ENCODE data around the gene NFATC1.

Gene NFATC1

DNA sequence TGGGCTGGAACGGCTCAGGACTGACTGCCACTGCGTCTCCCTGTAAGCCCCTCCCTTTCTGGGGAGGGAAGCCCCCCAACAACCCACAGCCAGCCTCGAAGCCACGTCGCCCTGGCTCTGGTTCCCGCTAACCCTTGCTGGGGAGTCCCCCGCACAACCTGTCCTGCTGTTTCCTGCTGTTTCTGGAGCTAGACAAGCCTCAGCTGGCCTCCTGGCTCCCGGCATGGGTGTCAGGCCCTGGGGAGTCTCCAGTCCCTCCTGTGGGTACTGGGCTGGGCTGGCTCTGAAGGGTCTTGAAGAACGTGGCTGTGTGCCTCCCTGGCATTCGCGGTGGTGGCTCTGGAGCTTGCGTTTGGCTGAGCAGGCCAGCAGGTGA, 20.9 kb downstream of the NFATC1 start:
- H3K36me3 ChIP-seq (ENCODE audit: insufficient read depth, low read length), result peaks cover 34% of the 10 kb centered on the region
- no peak for DNase-seq

GRCh38 chr18:79418236-79418635, 22.5 kb downstream of the NFATC1 start:
- ATAC-seq (ENCODE audit: insufficient read depth, low read depth), result no peak
- peaks cover 26% of the 10 kb centered on the region for H3K36me3 ChIP-seq (ENCODE audit: insufficient read depth, low read length)
- no peak overlapping the region for H3K4me2 ChIP-seq (ENCODE audit: insufficient read depth, low read length)
- no peak for DNase-seq
- no peaks in the 10 kb centered on the region for H3K27me3 ChIP-seq (ENCODE audit: insufficient read depth, low read length, poor library complexity)
- no peaks in the 10 kb centered on the region for H3K9me3 ChIP-seq (ENCODE audit: insufficient read depth, low read length, severe bottlenecking)
- H2AFZ ChIP-seq (ENCODE audit: low read depth, low read length), result no peak overlapping the region
- TF ChIP-seq EZH2 (IDR thresholded peaks at IDR 0.05; ENCODE audit: borderline replicate concordance, low read depth, low read length, severe bottlenecking), result no peak
- TF ChIP-seq, protein P1, sequence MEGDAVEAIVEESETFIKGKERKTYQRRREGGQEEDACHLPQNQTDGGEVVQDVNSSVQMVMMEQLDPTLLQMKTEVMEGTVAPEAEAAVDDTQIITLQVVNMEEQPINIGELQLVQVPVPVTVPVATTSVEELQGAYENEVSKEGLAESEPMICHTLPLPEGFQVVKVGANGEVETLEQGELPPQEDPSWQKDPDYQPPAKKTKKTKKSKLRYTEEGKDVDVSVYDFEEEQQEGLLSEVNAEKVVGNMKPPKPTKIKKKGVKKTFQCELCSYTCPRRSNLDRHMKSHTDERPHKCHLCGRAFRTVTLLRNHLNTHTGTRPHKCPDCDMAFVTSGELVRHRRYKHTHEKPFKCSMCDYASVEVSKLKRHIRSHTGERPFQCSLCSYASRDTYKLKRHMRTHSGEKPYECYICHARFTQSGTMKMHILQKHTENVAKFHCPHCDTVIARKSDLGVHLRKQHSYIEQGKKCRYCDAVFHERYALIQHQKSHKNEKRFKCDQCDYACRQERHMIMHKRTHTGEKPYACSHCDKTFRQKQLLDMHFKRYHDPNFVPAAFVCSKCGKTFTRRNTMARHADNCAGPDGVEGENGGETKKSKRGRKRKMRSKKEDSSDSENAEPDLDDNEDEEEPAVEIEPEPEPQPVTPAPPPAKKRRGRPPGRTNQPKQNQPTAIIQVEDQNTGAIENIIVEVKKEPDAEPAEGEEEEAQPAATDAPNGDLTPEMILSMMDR (IDR thresholded peaks at IDR 0.05; ENCODE audit: borderline replicate concordance, extremely low read depth, low read length, poor library complexity, severe bottlenecking), result no peak
- no peak overlapping the region for H3K4me3 ChIP-seq (ENCODE audit: low read depth in 1 of 2, low read length in 2 of 2)
- peaks cover 26% of the 10 kb centered on the region for H4K20me1 ChIP-seq (ENCODE audit: insufficient read depth, low read length)
- H3K9ac ChIP-seq (ENCODE audit: low read depth, low read length), result no peak overlapping the region
- no peaks in the 10 kb centered on the region for H3K79me2 ChIP-seq (ENCODE audit: insufficient read depth, low read length)
- H3K27ac ChIP-seq (ENCODE audit: low read length), result no peak overlapping the region
- no peaks in the 10 kb centered on the region for H3K4me1 ChIP-seq (ENCODE audit: insufficient read depth, low read length)

More for the DNA sequence above, 20.9 kb downstream of the NFATC1 start:
- Histone ChIP-seq H3K27me3 (ENCODE audit: insufficient read depth, low read length, poor library complexity) (no peaks in the 10 kb centered on the region), H3K9ac (ENCODE audit: low read depth, low read length) (no peak overlapping the region), H4K20me1 (ENCODE audit: insufficient read depth, low read length) (peaks cover 32% of the 10 kb centered on the region), H3K27ac (ENCODE audit: low read length) (no peak overlapping the region), H3K79me2 (ENCODE audit: insufficient read depth, low read length) (no peaks in the 10 kb centered on the region), H3K4me2 (ENCODE audit: insufficient read depth, low read length) (no peak overlapping the region), H3K4me3 (ENCODE audit: low read depth in 1 of 2, low read length in 2 of 2) (no peak overlapping the region), H3K4me1 (ENCODE audit: insufficient read depth, low read length) (no peaks in the 10 kb centered on the region), H2AFZ (ENCODE audit: low read depth, low read length) (no peak overlapping the region), H3K9me3 (ENCODE audit: insufficient read depth, low read length, severe bottlenecking) (no peaks in the 10 kb centered on the region)
- ATAC-seq (ENCODE audit: insufficient read depth, low read depth), result no peak
- no peak for TF ChIP-seq EZH2 (IDR thresholded peaks at IDR 0.05; ENCODE audit: borderline replicate concordance, low read depth, low read length, severe bottlenecking)
- TF ChIP-seq, protein P1 (IDR thresholded peaks at IDR 0.05; ENCODE audit: borderline replicate concordance, extremely low read depth, low read length, poor library complexity, severe bottlenecking), result no peak

- H3K36me3 ChIP-seq (ENCODE audit: insufficient read depth, low read length), result peaks cover 22% of the 10 kb centered on the region
- peaks cover 30% of the 10 kb centered on the region for H4K20me1 ChIP-seq (ENCODE audit: insufficient read depth, low read length)
- no peak overlapping the region for H3K9ac ChIP-seq (ENCODE audit: low read depth, low read length)
- no peaks in the 10 kb centered on the region for H3K79me2 ChIP-seq (ENCODE audit: insufficient read depth, low read length)
- H3K27me3 ChIP-seq (ENCODE audit: insufficient read depth, low read length, poor library complexity), result no peaks in the 10 kb centered on the region
- no peaks in the 10 kb centered on the region for H3K4me1 ChIP-seq (ENCODE audit: insufficient read depth, low read length)
- ATAC-seq (ENCODE audit: insufficient read depth, low read depth), result no peak
- no peak overlapping the region for H2AFZ ChIP-seq (ENCODE audit: low read depth, low read length)
- no peak overlapping the region for H3K4me3 ChIP-seq (ENCODE audit: low read depth in 1 of 2, low read length in 2 of 2)
- H3K27ac ChIP-seq (ENCODE audit: low read length), result no peak overlapping the region
- no peaks in the 10 kb centered on the region for H3K9me3 ChIP-seq (ENCODE audit: insufficient read depth, low read length, severe bottlenecking)
- TF ChIP-seq, protein P1 (IDR thresholded peaks at IDR 0.05; ENCODE audit: borderline replicate concordance, extremely low read depth, low read length, poor library complexity, severe bottlenecking), result no peak
- TF ChIP-seq EZH2 (IDR thresholded peaks at IDR 0.05; ENCODE audit: borderline replicate concordance, low read depth, low read length, severe bottlenecking), result no peak
- DNase-seq, result no peak
- H3K4me2 ChIP-seq (ENCODE audit: insufficient read depth, low read length), result no peak overlapping the region
These were observed 22.9 kb downstream of the NFATC1 start for GRCh38 chr18:79418642-79419041.

All from DND-41 (cell line).